HCT116 (cell line): ENCODE measurements around the gene OSBP2. TPM values are rescaled to one million over a fixed set of nuclear protein-coding genes. Genes with fewer than 3 reads are reported as not detected.

Source experiments
- ATAC-seq: fragments of 200-7000 bp; cut with Tn5 transposase; 2 replicates; pipeline ENCODE4 v1.9.1; 2020; ENCODE audit warnings: mild to moderate bottlenecking, moderate library complexity
- BruUV-seq: library from RNA; stranded (reverse); fragments of 400-500 nt; replicated peaks from 2 replicates; lab custom pipeline; 2021; lab: Mats Ljungman, UMichigan
- CTCF ChIA-PET: fragments of 300-600 bp; sonication (Branson Sonifier 250); formaldehyde crosslinking; loops from one replicate; lab custom pipeline; 2021; ENCODE audit warnings: antibody characterized with exemption; lab: Charles Lee
- POLR2A ChIA-PET: fragments of 300-600, 350-600 bp; sonication (Branson Sonifier 250); formaldehyde crosslinking; loops from one replicate; lab custom pipeline; 2021; ENCODE audit warnings: antibody characterized with exemption; lab: Charles Lee
- RAD21 ChIA-PET, 2 experiments: fragments of 300-600 bp; sonication (Branson Sonifier 250); formaldehyde crosslinking; loops; one replicate each; lab custom pipeline; 2023; ENCODE audit warnings: low total read pairs in 2 of 2; ENCODE audit not compliant: uncharacterized antibody in 2 of 2, unreplicated experiment in 2 of 2, low non-redundant PET in 1 of 2; lab: Charles Lee
- DNase-seq: peaks from one replicate; pipeline ENCODE4 v3.0.0-alpha.2; 2010; ENCODE audit warnings: low read depth, low spot score
- H2AFZ ChIP-seq: fragments of 200-600 bp; shearing (Covaris generic), sonication (generic); 2 replicates; pipeline ENCODE4 v1.6.1; 2017; ENCODE audit warnings: low read depth, mixed run types, mixed read lengths, antibody characterized with exemption, low read length; ENCODE audit not compliant: poor library complexity, severe bottlenecking
- H3K27ac ChIP-seq: 2 replicates; pipeline ENCODE4 v1.5.1; 2012; ENCODE audit warnings: low read depth, low read length
- H3K27me3 ChIP-seq: fragments of 200-600 bp; sonication (generic); 2 replicates; pipeline ENCODE4 v1.6.1; 2016; ENCODE audit warnings: mixed run types, low read length, mixed read lengths; ENCODE audit not compliant: insufficient read depth
- H3K36me3 ChIP-seq, 2 experiments: fragments of 200-500 bp in 1 of 2; fragments of 200-600 bp in 1 of 2; sonication (Bioruptor generic) in 1 of 2; sonication (generic) in 1 of 2; 2 replicates each; pipeline versions ENCODE4 v1.5.1 to v1.6.1; 2014 to 2016; ENCODE audit warnings: low read length in 2 of 2, inconsistent platforms in 1 of 2, mixed read lengths in 1 of 2, mixed run types in 1 of 2; ENCODE audit not compliant: insufficient read depth in 2 of 2, control insufficient read depth in 1 of 2
- H3K4me1 ChIP-seq, 2 experiments: fragments of 200-600 bp in 1 of 2; sonication (generic) in 1 of 2; 2 replicates each; pipeline versions ENCODE4 v1.5.1 to v1.6.1; 2012 to 2017; ENCODE audit warnings: low read length in 2 of 2, inconsistent platforms in 1 of 2, mild to moderate bottlenecking in 1 of 2, mixed read lengths in 1 of 2, mixed run types in 1 of 2, moderate library complexity in 1 of 2; ENCODE audit not compliant: insufficient read depth in 2 of 2, control insufficient read depth in 1 of 2
- H3K4me2 ChIP-seq: fragments of 200-600 bp; sonication (generic); 2 replicates; pipeline ENCODE4 v1.6.1; 2017; ENCODE audit warnings: mixed run types, low read length, mixed read lengths
- H3K4me3 ChIP-seq, 2 experiments: fragments of 200-600 bp in 1 of 2; sonication (generic) in 1 of 2; replicated peaks in 1 of 2; 2 replicates each; pipeline ENCODE4 v1.5.1; 2011 to 2016; ENCODE audit warnings: low read length in 2 of 2, control low read depth in 1 of 2, low read depth in 1 of 2, mild to moderate bottlenecking in 1 of 2, mixed read lengths in 1 of 2, mixed run types in 1 of 2
- H3K79me2 ChIP-seq: fragments of 200-600 bp; sonication (generic); 2 replicates; pipeline ENCODE4 v1.6.1; 2017; ENCODE audit warnings: mild to moderate bottlenecking, mixed run types, low read length, moderate library complexity, mixed read lengths; ENCODE audit not compliant: insufficient read depth
- H3K9ac ChIP-seq: fragments of 200-600 bp; sonication (generic); 2 replicates; pipeline ENCODE4 v1.6.1; 2016; ENCODE audit warnings: low read length, mixed read lengths
- H3K9me2 ChIP-seq: fragments of 200-600 bp; sonication (generic), shearing (Covaris generic); 2 replicates; pipeline ENCODE4 v1.6.1; 2017; ENCODE audit warnings: mixed run types, mild to moderate bottlenecking, moderate library complexity; ENCODE audit not compliant: insufficient read depth
- H3K9me3 ChIP-seq, 2 experiments: fragments of 200-500 bp in 1 of 2; fragments of 200-600 bp in 1 of 2; sonication (Bioruptor generic) in 1 of 2; sonication (generic) in 1 of 2; 2 replicates each; pipeline ENCODE4 v1.6.1; 2014 to 2017; ENCODE audit warnings: low read length in 2 of 2, mixed read lengths in 2 of 2, inconsistent platforms in 1 of 2, low read depth in 1 of 2, mild to moderate bottlenecking in 1 of 2, mixed run types in 1 of 2, moderate library complexity in 1 of 2; ENCODE audit not compliant: control insufficient read depth in 1 of 2, insufficient read depth in 1 of 2
- H4K20me1 ChIP-seq: fragments of 200-600 bp; sonication (generic), shearing (Covaris generic); 2 replicates; pipeline ENCODE4 v1.6.1; 2017; ENCODE audit warnings: mixed run types, mild to moderate bottlenecking, moderate library complexity; ENCODE audit not compliant: insufficient read depth
- CEBPB ChIP-seq: IDR thresholded peaks from 2 replicates; pipeline ENCODE4 v1.6.1; 2012; ENCODE audit warnings: low read depth
- ELF1 ChIP-seq: IDR thresholded peaks from 2 replicates; pipeline ENCODE4 v1.6.1; 2012; ENCODE audit warnings: low read depth, borderline replicate concordance
- EZH2 ChIP-seq: fragments of 200-600 bp; sonication (generic); IDR thresholded peaks from 2 replicates; pipeline ENCODE4 v1.6.1; 2017; ENCODE audit warnings: antibody characterized with exemption, mixed run types
- EZH2phosphoT487 ChIP-seq: fragments of 200-600 bp; IDR thresholded peaks from 2 replicates; pipeline ENCODE4 v1.6.1; 2018; ENCODE audit warnings: antibody characterized with exemption, borderline replicate concordance
- FOSL1 ChIP-seq: IDR thresholded peaks from 2 replicates; pipeline ENCODE4 v1.6.1; 2012; ENCODE audit warnings: low read depth
- JUND ChIP-seq: IDR thresholded peaks from 2 replicates; pipeline ENCODE4 v1.6.1; 2012
- POLR2AphosphoS5 ChIP-seq: IDR thresholded peaks from 2 replicates; pipeline ENCODE4 v1.6.1; 2011; ENCODE audit warnings: mild to moderate bottlenecking, low read depth, low read length, moderate library complexity
- SP1 ChIP-seq: IDR thresholded peaks from 2 replicates; pipeline ENCODE4 v1.6.1; 2012; ENCODE audit warnings: low read depth
- SRF ChIP-seq: IDR thresholded peaks from 2 replicates; pipeline ENCODE4 v1.6.1; 2012; ENCODE audit warnings: low read depth
- TCF7L2 ChIP-seq: IDR thresholded peaks from 2 replicates; pipeline ENCODE4 v1.7.0; 2011; ENCODE audit warnings: borderline replicate concordance, inconsistent platforms; ENCODE audit not compliant: insufficient read depth, insufficient read length; ENCODE audit errors: extremely low read depth
- YY1 ChIP-seq: IDR thresholded peaks from 2 replicates; pipeline ENCODE4 v1.6.1; 2011; ENCODE audit warnings: low read length, low read depth, moderate library complexity, mild to moderate bottlenecking; ENCODE audit not compliant: insufficient replicate concordance; ENCODE audit errors: extremely low read depth
- ZFX ChIP-seq: fragments of 450-650 bp; IDR thresholded peaks from 2 replicates; pipeline ENCODE4 v1.6.1; 2017
- ZNF274 ChIP-seq: fragments of 200-500 bp; sonication (Bioruptor generic); IDR thresholded peaks from 2 replicates; pipeline ENCODE4 v1.6.1; 2014; ENCODE audit warnings: mild to moderate bottlenecking, low read depth, low read length, inconsistent platforms
- intact Hi-C: fragments of 100-400 bp; cut with micrococcal nuclease; formaldehyde crosslinking; loops from 2 replicates; pipeline ENCODE4 v1.10.0; 2022
- total RNA-seq: library from RNA; stranded (reverse); gene quantifications from one replicate; pipeline ENCODE4 v1.2.1, GENCODE V29; 2021; ENCODE audit not compliant: unreplicated experiment
- TF ChIP-seq, protein P1 (sequence below), 3 experiments: fragments of 200-600 bp in 1 of 3; sonication (generic) in 1 of 3; IDR thresholded peaks in 2 of 3; conservative IDR thresholded peaks in 1 of 3; 2 replicates each; pipeline ENCODE4 v1.5.1; 2012 to 2017; ENCODE audit warnings: low read depth in 2 of 3, low read length in 2 of 3, antibody characterized with exemption in 1 of 3, borderline replicate concordance in 1 of 3, control low read depth in 1 of 3, mild to moderate bottlenecking in 1 of 3, mixed read lengths in 1 of 3, mixed run types in 1 of 3, moderate library complexity in 1 of 3; ENCODE audit not compliant: insufficient read depth in 1 of 3
- TF ChIP-seq, protein P2 (sequence below): IDR thresholded peaks from 2 replicates; pipeline ENCODE4 v1.6.1; 2012; ENCODE audit warnings: low read depth
- TF ChIP-seq, protein P3 (sequence below): IDR thresholded peaks from 2 replicates; pipeline ENCODE4 v1.6.1; 2012

Gene OSBP2
- total RNA-seq, 1 experiment from 2014 or later, result 12.9 TPM

DNA sequence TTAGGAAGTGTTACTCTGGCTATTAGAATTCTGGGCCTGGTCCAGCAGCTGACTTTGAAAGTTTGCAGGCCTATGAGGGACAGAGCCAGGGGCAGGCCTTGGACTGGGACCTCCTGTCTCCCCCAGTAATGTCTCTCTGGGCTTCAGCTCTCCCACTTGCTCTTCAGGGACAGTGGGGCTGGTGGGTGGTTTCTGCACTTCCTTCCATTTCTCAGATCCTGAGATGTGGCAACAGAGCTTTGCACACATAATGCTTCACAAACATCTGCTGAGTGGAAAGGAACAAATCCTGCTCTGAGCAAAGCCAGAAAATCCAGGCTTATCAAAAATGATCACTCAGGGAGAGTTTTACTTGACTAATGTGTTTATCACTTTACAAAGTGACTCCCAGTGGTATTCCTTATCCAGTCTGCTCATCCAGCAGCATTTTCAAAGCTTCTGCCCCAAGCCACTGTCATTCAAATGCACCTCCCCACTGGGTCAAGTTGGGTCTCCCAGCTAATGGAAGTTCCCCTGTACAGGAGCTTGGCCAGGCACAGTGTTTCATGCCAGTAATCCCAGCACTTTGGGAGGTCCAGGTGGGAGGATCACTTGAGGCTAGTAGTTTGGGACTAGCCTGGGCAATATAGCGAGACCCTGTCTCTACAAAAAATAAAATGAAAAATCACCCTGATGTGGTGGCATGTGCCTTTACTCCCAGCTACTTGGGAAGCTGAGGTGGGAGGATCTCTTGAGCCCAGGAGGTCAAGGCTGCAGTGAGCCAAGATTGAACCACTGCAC, 13.5 kb upstream of the OSBP2 start:
- H3K4me2 ChIP-seq, result no peak overlapping the region

GRCh38 chr22:30681831-30682230, 12.8 kb upstream of the OSBP2 start:
- no peaks in the 10 kb centered on the region for H3K79me2 ChIP-seq
- H3K4me1 ChIP-seq, result no peaks in the 10 kb centered on the region; a peak in 1 of 4 replicates
- no peak for ATAC-seq
- CTCF ChIA-PET, result no interaction called here
- H3K9me2 ChIP-seq, result no peaks in the 10 kb centered on the region
- H3K36me3 ChIP-seq, result no peaks in the 10 kb centered on the region
- no peaks in the 10 kb centered on the region for H3K9me3 ChIP-seq
- POLR2A ChIA-PET, result no interaction called here
- no peaks in the 10 kb centered on the region for H3K27me3 ChIP-seq
- RAD21 ChIA-PET, result no interaction called here
- H3K27ac ChIP-seq, result no peak overlapping the region
- H3K9ac ChIP-seq, result no peak overlapping the region
- no peaks in the 10 kb centered on the region for H4K20me1 ChIP-seq
- intact Hi-C loops, result no loop called here
- no peak overlapping the region for H2AFZ ChIP-seq
- TF ChIP-seq, protein P1, sequence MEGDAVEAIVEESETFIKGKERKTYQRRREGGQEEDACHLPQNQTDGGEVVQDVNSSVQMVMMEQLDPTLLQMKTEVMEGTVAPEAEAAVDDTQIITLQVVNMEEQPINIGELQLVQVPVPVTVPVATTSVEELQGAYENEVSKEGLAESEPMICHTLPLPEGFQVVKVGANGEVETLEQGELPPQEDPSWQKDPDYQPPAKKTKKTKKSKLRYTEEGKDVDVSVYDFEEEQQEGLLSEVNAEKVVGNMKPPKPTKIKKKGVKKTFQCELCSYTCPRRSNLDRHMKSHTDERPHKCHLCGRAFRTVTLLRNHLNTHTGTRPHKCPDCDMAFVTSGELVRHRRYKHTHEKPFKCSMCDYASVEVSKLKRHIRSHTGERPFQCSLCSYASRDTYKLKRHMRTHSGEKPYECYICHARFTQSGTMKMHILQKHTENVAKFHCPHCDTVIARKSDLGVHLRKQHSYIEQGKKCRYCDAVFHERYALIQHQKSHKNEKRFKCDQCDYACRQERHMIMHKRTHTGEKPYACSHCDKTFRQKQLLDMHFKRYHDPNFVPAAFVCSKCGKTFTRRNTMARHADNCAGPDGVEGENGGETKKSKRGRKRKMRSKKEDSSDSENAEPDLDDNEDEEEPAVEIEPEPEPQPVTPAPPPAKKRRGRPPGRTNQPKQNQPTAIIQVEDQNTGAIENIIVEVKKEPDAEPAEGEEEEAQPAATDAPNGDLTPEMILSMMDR (IDR thresholded peaks at IDR 0.05 in 2 of 3, conservative IDR thresholded peaks at IDR 0.05 in 1 of 3; ENCODE audit: borderline replicate concordance in 1 of 3, insufficient read depth in 1 of 3, low read depth in 2 of 3, low read length in 2 of 3), result no peak
- TF ChIP-seq ZFX (no peak), ZNF274 (no peak), EZH2 (no peak), SP1 (no peak), SRF (no peak), EZH2phosphoT487 (no peak), ELF1 (no peak), CEBPB (no peak), JUND (no peak)
- TF ChIP-seq, protein P2, sequence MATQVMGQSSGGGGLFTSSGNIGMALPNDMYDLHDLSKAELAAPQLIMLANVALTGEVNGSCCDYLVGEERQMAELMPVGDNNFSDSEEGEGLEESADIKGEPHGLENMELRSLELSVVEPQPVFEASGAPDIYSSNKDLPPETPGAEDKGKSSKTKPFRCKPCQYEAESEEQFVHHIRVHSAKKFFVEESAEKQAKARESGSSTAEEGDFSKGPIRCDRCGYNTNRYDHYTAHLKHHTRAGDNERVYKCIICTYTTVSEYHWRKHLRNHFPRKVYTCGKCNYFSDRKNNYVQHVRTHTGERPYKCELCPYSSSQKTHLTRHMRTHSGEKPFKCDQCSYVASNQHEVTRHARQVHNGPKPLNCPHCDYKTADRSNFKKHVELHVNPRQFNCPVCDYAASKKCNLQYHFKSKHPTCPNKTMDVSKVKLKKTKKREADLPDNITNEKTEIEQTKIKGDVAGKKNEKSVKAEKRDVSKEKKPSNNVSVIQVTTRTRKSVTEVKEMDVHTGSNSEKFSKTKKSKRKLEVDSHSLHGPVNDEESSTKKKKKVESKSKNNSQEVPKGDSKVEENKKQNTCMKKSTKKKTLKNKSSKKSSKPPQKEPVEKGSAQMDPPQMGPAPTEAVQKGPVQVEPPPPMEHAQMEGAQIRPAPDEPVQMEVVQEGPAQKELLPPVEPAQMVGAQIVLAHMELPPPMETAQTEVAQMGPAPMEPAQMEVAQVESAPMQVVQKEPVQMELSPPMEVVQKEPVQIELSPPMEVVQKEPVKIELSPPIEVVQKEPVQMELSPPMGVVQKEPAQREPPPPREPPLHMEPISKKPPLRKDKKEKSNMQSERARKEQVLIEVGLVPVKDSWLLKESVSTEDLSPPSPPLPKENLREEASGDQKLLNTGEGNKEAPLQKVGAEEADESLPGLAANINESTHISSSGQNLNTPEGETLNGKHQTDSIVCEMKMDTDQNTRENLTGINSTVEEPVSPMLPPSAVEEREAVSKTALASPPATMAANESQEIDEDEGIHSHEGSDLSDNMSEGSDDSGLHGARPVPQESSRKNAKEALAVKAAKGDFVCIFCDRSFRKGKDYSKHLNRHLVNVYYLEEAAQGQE, result no peak
- TF ChIP-seq, all 23 proteins: peak for 0
- DNase-seq, result no peak
- no TSS peak for BruUV-seq
- Histone ChIP-seq H3K4me2 (no peak overlapping the region), H3K4me3 (no peak overlapping the region)

More for the DNA sequence above, 13.5 kb upstream of the OSBP2 start:
- intact Hi-C loops, result no loop called here
- Histone ChIP-seq H3K79me2 (no peaks in the 10 kb centered on the region), H2AFZ (no peak overlapping the region), H3K27ac (no peak overlapping the region), H3K9me2 (no peaks in the 10 kb centered on the region), H3K9ac (no peak overlapping the region), H3K36me3 (no peaks in the 10 kb centered on the region), H3K4me1 (no peaks in the 10 kb centered on the region; a peak in 1 of 4 replicates), H3K4me3 (no peak overlapping the region), H4K20me1 (no peaks in the 10 kb centered on the region), H3K27me3 (no peaks in the 10 kb centered on the region), H3K9me3 (no peaks in the 10 kb centered on the region)
- ChIA-PET CTCF (no interaction called here), POLR2A (no interaction called here), RAD21 (no interaction called here)
- no peak for DNase-seq
- ATAC-seq, result no peak
- TF ChIP-seq POLR2AphosphoS5 (no peak), TCF7L2 (no peak), YY1 (no peak), FOSL1 (no peak), ELF1 (no peak)
- TF ChIP-seq, protein P3, sequence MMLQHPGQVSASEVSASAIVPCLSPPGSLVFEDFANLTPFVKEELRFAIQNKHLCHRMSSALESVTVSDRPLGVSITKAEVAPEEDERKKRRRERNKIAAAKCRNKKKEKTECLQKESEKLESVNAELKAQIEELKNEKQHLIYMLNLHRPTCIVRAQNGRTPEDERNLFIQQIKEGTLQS, result no peak
- no TSS peak for BruUV-seq
